Activated CD4-positive, alpha-beta T cell treated with anti-CD3 and anti-CD28 coated beads, Interleukin-2, amount 50 U/mL, for 4 hours (primary cell): ENCODE measurements around the gene FAIM.
"Not testable (repeated sequence)": the region's sequence is repeated elsewhere in the genome, so short reads cannot be mapped to it uniquely, and the experiment has no call there.

Experiments
- DNase-seq, 2 experiments: peaks; one replicate each; pipeline ENCODE4 v3.0.0-alpha.2; 2020

FAIM gene, protein sequence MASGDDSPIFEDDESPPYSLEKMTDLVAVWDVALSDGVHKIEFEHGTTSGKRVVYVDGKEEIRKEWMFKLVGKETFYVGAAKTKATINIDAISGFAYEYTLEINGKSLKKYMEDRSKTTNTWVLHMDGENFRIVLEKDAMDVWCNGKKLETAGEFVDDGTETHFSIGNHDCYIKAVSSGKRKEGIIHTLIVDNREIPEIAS

GRCh38 chr3:138608322-138609135 is at the start of gene FAIM:
Gene FAIM, plus strand, starts transcription at chr3:138608771. Its CDS starts 10,956 bp downstream, at chr3:138619727.
- DNase-seq, result peak; percentile 53

- no peak for DNase-seq
These were observed 49.4 kb upstream of the FAIM start for GRCh38 chr3:138559134-138559533.

DNA sequence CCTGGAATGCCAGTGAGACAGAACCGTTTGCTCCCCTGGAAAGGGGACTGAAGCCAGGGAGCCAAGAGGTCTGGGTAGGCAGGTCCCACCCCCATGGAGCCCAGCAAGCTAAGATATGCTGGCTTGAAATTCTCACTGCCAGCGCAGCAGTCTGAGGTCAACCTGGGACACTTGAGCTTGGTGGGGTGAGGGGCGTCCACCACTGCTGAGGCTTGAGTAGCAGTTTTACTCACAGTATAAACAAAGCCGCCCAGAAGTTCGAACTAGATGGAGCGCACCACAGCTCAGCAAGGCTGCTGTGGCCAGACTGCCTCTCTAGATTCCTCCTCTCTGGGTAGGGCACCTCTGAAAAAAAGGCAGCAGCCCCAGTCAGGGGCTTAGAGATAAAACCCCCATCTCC is 48.1 kb upstream of the FAIM start:
- DNase-seq, result no peak

DNA sequence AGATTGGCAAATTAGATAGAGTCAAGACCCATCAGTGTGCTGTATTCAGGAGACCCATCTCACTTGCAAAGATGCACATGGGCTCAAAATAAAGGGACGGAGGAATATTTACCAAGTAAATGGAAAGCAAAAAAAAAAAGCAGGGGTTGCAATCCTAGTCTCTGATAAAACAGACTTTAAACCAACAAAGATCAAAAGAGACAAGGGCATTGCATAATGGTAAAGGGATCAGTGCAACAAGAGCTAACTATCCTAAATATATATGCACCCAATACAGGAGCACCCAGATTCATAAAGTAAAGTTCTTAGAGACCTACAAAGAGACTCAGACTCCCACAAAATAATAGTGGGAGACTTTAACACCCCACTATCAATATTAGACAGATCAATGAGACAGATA is 45.7 kb upstream of the FAIM start:
- not testable (repeated sequence) for DNase-seq

DNA sequence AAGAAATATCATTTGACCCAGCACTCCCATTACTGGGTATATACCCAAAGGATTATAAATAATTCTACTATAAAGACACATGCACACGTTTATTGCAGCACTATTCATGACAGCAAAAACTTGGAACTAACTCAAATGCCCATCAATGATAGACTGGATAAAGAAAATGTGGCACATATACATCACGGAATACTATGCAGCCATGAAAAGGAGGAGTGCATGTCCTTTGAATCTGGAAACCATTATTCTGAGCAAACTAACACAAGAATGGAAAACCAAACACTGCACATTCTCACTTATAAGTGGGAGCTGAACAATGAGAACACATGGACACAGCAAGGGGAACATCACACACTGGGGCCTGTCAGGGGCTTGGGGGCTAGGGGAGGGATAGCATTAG is 42.3 kb upstream of the FAIM start:
- DNase-seq, result not testable (repeated sequence)

GRCh38 chr3:138567403-138567802 is 41.2 kb upstream of the FAIM start:
- DNase-seq, result no peak

DNA sequence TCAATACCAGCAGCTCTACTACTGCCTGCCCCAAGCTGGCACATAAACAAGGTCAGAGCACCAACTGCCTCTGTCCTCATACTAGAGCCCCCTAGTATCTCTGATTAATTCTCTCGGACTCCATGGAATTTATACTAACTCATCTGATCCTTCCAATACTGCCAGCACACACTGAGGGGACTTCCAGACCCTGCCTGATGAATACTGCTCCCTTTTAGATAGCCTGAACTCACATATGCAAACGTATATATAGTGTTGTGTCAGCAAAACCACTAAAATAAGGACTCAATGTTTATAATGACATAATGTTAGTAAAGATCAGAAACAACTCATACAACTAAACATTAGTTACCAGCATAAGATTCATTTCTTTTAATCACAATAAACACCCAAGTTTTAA is 39.5 kb upstream of the FAIM start:
- no peak for DNase-seq

DNA sequence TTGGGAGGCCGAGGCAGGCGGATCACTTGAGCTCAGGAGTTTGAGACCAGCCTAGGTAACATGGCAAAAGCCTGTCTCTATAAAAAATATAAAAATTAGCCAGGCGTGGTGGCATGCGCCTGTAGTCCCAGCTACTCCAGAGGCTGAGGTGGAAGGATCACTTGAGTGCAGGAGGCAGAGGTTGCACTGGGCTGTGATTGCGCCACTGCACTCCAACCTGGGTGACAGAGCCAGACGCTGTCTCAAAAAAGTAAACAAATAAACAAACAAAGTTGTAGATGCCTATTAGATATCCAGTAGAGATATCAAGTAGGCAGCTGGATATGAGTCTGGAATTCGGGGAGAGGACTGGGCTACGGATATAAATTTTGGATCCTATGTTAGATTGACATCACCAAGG is 38.9 kb upstream of the FAIM start:
- DNase-seq, result not testable (repeated sequence)

DNA sequence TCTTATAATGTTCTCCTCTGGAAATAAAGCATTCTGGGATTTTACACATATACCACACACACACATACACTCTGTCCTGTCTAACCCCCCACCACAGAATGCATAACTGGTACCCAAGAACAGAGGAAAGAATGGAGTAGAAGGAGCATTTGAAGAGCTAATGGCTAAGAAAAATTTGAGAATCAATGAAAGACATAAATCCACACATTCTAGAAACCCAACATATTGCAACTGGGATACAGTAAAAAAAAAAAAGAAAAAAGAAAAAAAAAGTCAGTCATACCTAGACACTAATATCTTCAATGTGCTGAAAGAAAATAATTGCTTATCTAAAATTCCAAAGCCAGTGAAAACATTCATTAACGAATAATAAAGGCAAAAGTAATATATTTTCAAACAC is 35.4 kb upstream of the FAIM start:
- DNase-seq, result no peak

- DNase-seq, result no peak
These were observed 30.4 kb upstream of the FAIM start for GRCh38 chr3:138578141-138578540.

GRCh38 chr3:138578961-138579574 is 29.5 kb upstream of the FAIM start:
- no peak for DNase-seq

DNA sequence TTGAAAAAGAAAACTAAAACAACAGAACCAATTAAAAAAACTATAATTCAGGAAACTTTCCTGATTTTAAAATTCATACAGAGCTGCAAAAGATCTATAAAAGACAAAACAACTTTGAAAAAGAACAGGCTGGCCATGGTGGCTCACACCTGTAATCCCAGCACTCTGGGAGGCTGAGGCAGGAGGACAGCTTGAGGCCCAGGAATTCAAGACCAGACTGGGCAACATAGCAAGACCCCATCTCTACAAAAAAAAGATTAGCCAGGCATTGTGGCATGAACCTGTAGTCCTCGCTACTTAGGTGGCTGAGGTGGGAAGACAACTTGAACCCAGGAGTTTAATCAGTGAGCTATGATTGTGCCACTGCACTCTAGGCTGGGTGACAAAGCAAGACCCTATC is 21.2 kb upstream of the FAIM start:
- no peak for DNase-seq

GRCh38 chr3:138588445-138588844 is 20.1 kb upstream of the FAIM start:
- DNase-seq, result no peak

DNA sequence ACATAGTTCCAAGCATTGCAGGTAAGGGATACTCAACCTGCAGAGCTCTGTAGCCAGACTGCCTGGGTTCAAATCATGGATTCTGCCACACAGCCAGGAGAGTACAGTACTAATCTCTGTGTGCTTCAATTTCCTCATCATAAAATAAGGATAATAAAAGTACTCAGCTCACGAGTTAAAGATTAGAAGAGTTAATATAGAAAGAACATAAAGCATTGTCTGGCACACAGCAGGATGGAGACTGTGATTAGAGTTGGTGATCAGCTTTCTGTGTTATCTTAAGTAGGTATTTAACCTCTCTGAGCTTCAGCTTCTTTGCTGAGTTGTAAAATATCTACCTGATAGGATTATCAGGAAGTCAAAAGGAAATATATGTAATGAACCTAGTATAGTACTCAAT is 17.2 kb upstream of the FAIM start:
- no peak for DNase-seq

DNA sequence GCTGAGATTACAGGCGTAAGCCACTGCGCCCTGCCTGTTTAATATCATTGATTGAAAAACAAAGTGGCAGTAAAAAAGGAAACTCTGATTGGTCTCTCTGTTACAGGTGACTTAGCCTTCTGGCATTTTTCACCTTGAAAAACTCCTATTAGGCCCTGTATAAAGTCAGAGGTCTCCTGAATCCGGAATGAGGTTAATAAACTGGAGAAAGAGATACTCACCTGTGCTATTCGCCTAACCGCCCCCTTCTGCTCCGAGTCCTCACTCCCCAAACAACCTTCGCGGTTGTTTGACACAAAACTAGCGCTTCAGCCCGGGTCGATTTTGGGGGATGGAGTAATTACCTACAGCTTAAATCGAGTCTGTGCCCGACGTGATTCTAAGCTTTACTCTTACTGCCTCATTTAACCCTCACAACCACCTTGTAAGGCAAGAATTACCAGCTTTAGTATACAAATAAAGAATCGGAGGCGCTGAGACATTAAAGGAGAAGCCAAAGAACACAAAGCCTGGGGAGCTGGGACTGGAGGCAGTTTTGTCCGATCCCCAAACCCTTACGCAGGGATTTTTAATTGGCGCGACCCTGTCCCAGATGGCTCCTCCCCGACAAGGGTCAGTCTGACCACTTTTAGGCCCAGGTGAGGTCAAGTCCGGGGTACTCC is 15.0 kb upstream of the FAIM start:
- DNase-seq, result no peak

DNA sequence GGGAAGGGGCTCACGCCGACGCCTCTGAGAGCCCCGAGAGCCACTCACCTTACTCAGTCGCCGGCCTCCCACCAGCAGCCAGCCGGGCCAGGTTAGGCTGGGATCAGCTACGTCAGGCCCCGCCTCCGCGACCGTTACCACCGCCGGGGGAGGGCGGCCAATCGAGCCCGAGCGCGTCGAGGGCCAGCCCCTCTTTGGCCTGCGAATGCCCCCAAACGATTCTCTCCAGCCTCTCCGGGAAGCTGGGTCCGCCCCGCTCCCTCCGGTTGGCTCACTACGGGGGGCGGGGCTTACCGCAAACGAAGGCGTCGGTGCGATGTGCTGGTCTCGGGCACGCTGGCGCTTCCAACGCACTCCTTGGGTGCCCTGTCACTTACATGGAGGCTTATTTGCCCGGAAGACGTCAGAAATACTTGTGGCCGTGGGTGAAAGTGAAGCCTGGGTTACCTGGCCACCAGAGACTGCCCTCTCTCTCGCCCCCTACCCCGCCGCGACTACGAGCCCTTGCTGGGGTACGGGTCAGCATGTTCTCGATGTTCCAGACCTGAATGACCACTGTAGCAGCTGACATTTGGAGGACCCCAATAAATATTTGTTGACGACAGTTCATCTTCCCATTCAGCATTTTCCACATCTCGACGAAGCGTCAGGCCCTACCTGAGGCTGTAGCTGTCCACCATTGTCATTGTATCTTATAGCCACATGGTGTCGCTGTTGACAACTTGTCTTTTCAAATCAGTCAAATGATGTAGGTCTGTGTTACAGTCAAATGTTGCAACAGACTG is 14.2 kb upstream of the FAIM start, which contains the start of gene CEP70:
CEP70 (minus strand) TSS at position 111 of the 785 bp plus-strand sequence. CDS start 21,333 bp downstream, outside the sequence.
- DNase-seq, result peak; percentile 85 to 86

DNA sequence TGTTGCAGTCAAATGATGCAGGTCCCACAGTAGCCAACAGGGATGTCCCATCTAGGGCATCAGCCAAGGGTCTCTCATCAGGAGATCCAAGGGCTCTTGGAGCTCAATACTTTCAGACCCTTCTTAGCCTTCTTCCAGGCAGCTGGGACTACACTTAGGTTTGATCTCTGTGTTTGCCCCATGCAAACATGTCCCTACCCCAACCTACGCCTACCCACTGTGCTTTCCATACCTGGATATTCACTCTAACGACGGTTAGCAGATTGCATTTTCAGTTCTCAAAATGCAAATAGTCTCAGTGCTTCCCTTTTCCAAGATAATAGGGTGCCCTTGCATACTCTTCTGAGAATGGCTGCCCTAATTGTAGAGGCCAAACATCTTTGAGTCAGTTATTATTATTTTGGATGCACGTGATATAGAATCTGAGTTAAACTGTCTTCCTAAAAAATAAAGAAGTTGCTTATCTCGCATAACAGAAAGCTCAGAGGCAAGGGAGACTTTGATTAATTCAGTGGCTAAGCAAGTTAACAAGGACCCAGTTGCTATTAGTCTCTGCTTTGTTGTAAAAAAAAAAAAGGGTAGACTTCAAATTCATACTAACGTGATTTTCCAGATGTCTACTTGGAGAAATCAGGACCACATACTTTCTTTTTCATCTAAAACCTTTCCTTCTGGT is 13.5 kb upstream of the FAIM start:
- no peak for DNase-seq

- DNase-seq, result not testable (repeated sequence)
These were observed 11.2 kb upstream of the FAIM start for GRCh38 chr3:138597186-138597976.

DNA sequence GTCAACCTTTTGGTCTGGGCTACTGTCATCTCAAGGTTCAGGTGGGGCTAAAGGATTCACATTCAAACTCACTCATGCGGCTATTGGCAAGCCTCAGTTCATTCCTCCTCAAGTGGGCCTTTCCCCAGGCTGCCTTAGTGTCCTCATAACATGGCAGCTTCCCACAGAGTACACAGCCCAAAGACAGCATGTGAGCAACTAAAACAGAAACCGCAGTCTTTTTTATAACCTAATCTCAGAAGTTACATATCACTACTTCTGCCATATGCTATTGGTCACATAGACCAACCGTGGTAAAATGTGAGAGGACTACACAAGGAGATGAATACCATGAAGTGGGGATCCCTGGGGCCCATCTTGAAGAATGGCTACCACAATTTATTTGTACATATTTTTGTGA is 10.0 kb upstream of the FAIM start:
- DNase-seq, result no peak

DNA sequence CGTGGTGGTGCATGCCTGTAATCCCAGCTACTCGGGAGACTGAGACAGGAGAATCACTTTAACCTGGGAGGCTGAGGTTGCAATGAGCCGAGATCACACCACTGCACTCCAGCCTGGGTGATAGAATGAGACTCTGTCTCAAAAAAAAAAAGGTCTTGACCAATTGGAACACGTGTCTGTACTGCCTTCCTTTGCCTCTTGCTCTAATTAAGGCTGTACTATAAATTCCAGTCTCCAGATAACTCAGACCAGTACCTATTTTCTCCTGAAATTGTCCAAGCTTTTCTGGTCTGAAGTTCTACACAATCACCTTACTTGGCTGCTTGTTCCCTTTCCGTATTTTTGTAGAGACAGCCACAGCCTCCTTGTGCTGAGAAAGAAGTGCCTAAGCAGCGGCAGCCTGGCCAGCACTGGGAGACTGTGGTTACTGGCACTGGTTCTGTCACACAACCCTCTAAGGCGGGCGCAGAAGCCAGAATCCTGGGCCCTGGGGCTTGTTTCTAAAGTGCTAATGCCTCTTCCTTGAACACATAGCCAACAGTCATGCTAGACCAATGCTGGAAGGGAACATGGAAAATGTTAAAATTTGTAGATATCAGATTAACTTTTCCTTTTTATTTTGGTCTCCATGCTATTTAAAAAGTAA is 8.3 kb upstream of the FAIM start:
- no peak for DNase-seq

DNA sequence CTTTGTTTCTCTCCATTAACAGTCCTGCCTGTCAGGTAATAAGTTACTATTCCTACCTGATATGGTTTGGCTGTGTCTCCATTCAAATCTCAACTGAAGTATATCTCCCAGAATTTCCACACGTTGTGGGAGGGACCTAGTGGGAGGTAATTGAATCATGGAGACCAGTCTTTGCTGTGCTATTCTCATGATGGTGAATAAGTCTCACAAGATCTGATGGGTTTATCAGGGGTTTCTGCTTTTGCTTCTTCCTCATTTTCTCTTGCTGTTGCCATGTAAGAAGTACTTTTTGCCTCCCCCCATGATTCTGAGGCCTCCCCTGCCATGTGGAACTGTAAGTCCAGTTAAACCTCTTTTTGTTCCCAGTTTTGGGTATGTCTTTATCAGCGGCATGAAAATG is 6.9 kb upstream of the FAIM start:
- not testable (repeated sequence) for DNase-seq
